DMS 273 treated with DMSO at 0.1 percent for 48 hours (cell line): ENCODE measurements around the gene FOXN3.

Experiments
- DNase-seq: peaks from one replicate; lab custom pipeline; 2025; lab: John Stamatoyannopoulos, UW

The FOXN3 gene

GRCh38 chr14:89249065-89249695, 167.9 kb downstream of the FOXN3 start:
- no peak for DNase-seq

GRCh38 chr14:89248411-89249064, 168.5 kb downstream of the FOXN3 start:
- DNase-seq, result no peak

DNA sequence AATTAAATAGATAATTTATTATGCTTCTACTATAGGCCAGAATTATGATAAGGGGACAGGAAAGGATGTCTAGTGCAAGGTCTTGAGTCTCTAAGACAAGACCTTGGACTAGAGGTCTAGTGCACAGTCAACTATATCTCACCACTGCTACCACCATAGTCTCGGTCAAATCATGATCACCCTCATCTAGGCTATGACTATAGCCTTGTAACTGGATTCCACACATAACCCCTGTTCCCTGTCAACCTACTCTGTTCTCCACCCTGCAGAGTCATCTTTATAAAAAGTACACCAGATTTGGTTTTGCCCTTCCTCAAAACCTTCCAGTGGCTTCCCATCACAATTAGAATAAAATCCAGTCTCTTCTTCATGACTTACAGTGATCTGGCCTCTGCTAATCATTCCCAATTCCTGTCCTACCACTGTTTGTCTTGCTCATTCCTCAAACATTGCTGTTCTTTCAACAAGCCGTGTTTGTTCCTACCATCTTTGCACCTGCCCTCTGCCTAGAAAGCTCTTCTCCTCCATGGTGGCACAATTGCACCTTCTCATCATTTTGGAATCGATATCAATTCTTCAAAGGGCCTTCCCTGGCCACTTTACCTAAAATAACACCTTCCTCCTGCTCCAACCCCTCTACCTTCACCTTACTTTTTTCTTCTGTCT, 169.4 kb downstream of the FOXN3 start:
- no peak for DNase-seq

DNA sequence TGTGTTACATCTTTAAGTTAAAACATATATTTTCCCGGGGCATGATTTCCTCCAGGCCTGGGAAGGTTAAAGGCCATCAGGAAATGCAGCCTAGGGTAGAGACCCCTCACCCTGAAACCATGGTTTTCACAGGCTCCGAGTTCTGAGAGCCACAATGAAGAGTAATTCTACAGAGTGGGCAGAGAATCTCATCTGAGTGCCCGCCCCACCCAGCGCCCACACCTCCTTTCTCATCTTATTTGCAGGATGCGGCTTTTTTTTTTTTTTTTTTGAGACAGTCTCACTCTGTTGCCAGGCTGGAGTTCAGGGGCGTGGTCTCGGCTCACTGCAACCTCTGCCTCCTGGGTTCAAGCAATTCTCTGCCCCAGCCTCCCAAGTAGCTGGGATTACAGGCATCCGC, 170.7 kb downstream of the FOXN3 start:
- no peak for DNase-seq

DNA sequence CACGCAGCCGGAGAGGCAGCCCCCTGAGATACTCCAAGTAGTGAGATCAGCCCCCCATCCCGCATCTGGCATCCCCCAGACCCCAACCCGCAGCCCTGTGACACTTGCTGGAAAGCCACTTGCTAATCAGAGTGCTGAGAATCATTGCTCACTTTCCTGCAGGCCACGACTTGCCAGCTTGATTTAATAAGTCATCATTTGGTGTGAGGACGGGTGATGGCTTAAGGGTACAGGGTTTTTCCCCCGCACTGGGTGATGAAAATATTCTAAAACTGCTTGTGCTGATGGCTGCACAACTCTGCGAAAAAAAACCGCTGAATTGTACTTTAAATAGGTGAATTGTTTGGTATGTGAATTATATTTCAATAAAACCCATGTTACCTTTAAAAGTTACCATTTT, 171.2 kb downstream of the FOXN3 start:
- DNase-seq, result no peak

- DNase-seq, result no peak
These were observed 172.3 kb downstream of the FOXN3 start for GRCh38 chr14:89244720-89245119.

GRCh38 chr14:89243741-89244140, 173.3 kb downstream of the FOXN3 start:
- no peak for DNase-seq

DNA sequence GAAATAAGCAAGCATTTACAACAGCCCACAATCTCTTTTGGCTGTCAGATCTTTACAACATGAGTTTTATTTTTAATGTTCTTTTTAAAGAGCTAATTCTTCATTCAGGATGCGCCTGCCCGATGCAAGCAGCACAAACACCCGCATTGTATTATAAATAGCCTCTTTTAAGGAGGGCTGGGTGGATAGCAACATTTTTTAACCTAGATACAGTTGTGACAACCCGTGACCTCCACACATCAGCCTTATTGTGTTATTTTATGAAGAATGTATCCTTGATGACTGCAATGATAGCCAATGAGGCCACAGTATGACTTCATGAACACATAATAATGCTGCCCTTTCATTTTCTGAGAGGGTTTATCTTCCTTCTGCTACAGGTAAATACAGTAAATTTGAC, 173.7 kb downstream of the FOXN3 start:
- no peak for DNase-seq

DNA sequence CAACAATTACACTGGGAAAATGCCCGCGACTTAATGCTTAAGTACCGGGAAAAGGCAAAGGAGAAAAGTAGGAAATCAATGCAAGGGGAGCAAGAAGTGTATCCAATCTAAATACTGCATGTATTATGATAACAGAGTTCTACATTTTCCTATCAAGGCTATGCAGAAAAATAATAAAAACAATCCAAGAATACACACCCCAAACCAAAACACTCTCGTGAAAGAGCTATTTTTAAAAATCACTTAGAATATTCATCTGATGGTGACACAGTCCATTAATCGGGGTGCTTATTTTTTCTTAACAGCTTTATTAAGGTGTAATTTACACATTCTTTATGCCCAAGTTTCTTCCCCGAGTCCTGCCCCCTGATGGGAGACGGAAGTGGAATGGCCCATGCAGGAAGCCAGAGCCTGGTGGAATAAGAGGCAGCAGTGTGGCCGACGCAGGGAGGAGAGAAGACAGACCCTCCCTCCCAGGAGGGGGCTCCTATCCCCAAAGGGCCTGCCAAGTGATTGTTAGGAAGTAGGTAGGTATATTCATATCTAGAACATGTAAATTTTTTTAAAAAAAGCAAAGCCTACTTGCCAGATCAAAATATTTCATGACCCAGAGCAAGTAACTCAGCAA, 174.3 kb downstream of the FOXN3 start:
- DNase-seq, result no peak

DNA sequence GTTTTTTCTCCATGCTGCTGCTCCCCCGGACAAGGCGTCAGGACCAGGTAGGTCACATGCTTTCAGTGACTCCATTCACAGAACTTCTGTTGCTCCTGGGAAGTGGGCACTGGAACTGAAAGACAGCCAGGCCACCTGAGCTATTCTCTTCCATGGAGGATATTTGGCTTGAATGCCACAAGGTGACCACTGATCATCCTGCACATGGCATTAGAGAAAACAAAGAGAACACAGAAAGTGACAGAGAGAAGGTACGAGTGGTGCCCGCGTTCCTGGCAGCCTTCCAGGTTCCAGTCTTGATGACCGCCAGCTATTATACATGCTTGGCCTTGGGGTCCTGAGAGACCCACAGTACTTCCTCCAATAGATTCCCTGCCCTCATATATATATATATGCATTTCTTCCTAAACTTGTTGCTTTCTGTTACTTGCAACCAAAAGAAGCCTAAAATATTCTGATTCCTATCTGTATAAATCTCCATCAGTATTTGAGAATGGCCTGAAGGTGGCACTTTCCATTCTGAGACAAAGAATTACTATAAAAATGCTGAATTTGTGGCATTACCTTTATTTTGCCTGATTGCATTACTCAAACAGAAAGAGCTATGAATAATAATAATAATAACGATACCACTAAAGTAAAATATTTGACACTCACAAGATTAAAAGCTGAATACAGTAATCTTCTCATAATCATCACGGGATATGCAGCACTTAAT, 174.9 kb downstream of the FOXN3 start:
- no peak for DNase-seq

GRCh38 chr14:89241257-89241656, 175.8 kb downstream of the FOXN3 start:
- no peak for DNase-seq

DNA sequence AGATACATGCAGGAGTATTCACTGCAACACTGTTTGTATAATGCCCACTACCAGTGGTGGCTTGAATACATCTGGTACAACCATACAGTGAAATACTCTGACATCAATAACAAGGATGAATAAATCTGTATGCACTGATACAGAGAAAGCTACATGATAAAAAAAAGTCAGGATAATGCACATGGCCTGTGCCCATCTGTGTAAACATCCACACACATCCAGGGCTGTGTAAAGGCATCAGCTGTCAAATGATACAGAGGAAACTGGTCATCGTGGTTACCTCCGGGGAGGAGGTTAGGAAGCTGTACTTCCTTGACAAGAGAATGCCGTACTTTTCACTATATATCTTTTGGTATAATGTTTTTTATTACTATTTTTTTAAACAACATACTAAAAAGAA, 176.6 kb downstream of the FOXN3 start:
- DNase-seq, result no peak

DNA sequence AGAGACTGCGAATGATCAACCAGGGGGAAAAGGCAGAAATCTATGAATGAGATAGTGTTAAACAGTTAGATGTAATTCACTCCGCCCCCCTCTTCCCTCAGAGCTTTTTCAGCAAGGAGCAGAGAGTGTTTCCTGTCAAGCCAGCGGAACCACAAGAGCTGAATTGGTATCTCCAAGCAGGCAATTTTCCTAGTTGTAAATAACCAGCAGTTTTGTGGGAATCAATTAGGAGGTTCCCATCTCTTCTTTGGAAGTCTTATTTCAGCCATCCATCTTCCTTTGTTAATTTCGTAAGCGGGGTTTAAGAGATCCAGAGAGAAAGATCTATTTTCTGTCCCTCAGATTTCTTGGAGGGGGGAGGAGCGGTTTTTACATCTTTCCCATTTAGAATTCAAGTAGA, 178.0 kb downstream of the FOXN3 start:
- no peak for DNase-seq

DNA sequence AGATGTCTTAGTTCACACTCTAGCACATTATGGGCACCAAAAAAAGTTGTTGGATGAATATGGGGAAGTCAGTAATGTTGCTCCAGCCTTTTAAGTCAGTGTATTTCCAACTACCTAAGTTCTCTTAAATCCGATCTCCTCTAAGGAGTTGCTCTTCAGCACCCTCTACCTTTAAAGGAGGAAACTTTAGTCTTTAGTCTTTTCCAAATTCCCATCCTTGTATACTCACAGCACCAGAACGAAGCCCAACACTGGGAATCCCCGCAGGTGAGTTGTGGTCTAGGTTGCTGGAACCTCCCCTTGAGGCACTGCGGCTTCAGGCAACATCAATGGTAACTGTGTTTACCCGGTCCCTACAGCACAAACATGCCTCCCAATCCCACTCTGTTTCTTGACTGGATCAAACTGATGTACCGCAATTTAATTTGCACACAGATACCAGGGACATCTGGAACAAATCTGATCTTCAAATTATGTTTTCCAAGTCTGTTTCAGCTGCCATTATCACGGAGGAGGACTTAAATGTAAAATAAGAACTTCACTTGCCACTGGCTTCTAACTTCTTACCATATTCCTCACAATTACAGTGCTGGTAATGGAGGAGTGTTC, 179.0 kb downstream of the FOXN3 start:
- no peak for DNase-seq

DNA sequence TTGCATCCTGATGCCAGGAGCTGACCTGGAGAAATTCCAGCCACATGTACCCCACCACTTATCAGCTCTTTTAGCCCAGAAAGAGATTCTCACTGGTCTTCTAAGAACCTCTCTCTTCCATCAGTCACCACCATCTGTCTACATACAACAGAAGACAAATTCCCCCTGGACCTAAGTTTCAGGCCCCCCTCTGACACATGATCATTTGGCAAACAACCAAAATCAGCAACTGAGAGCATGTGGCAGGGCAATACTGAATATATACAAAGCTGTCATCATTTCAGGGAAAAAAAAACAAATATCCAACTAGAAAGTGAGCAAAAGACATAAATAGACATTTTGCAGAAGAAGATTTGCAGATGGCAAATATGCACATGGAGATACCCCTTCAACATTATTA, 180.2 kb downstream of the FOXN3 start:
- peak; percentile 53 for DNase-seq

DNA sequence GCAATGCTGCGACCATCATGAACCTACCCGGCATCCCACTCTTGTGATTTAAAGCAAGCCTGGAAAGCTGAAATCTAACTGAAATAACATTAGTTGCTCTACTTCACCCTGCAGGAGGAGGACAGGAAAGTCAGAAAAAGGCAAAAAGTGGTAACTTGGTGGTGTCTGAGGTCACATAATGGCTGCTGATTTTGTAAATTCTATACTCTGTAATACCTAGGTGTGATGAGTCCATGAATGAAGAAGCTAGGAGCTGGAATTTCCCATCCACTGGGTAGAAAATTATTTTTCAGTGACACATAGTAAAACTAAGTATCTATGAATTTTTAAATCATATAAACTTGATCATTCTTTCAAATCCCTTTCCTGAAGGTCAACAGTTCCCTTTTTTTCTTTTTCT, 183.8 kb downstream of the FOXN3 start:
- DNase-seq, result no peak

DNA sequence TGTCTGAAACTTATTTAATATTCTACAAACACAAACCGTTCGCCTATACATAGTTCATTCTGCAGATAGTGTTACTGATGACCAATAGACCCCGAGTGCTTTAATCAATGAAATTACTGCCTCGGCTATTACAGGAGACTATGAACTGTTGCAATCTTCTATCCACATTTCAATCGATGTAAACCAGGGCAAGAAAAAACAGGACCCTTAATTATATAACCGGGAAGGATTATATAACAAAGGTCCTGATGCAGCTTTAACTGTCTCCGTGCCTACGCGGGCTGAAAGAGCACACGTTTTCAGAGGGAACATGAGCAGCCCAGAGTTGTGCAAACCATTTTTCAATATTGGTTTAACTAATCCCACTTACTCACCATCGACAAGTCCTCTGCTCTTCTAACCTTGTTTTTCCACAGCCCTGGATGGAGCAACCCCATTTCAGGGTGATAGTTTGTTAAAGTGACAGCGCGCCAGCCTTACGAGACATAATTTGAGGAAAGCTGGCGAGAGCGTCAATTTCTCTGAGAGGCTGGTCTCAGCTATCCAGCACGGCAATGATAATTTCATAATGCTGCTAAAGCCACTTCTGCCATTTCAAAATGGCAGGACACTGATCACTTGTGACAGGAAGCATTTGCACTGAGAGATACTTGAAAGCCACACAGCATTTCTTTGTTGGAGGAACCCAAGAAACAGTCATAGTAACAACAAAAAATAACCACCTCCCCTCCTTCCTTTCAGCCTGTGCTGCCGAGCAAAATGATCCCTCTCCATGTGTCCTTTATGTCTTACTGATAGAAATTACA, 184.6 kb downstream of the FOXN3 start:
- no peak for DNase-seq

GRCh38 chr14:89231426-89232113, 185.5 kb downstream of the FOXN3 start:
- DNase-seq, result no peak

DNA sequence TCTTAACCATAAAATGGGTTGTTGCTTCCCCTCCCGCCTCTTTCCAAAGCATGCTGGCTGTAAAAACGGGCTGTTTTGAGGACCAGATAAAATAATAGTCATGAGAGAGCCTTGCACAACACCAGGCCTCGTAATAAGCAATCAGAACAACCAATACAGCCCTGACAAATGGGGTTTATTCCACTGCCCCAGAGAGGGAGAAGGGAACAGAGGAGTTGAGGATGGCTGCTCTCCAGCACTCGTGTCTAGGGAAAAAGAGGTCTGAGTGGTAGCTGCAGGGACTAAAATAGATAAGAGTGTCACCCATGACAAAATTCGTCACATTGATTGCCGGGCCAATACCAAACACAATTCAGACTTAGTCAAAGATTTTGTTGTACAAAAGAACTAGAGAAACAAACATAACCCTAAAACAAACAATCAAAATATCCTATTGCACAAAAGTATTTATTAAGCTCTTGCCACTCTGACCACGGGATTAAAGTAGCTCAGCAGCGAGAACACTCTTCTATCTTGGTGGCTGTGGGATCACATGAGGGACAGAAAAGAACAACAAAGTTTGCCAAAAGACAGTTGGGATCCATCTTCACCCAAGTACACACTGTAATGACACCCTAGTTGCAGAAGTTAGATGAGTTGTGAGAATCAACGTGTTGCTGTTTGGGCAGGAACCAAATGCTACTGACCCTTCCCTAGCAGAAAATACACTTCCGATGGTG, 188.0 kb downstream of the FOXN3 start:
- no peak for DNase-seq

DNA sequence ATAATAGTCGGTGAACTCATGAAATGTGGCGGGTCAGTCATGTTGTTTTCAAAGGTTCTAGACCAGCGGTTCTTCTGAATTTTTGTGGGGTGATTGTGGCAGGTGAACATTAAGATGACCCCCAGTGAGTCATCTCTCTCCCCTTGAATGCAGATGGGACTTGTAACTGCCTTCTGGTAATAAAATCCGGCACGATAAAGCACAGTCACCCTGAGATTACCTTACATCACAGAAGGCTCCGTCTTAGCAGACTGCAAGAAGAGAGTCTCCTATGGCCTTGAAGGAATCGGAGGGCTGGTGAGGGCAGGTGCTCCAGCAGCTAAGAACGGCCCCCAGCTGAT, 189.6 kb downstream of the FOXN3 start:
- DNase-seq, result no peak
